DMS53 (cell line): ENCODE results near the gene CD300C.
A peak's percentile ranks its signal among the peaks of the same experiment; 100 is the strongest.
"Not testable (repeated sequence)": the region's sequence is repeated elsewhere in the genome, so short reads cannot be mapped to it uniquely, and the experiment has no call there.

Experiments
- DNase-seq: peaks from one replicate; lab custom pipeline; 2025; lab: John Stamatoyannopoulos, UW

CD300C gene

GRCh38 chr17:74561586-74561985 lies 15.7 kb upstream of the CD300C start:
- no peak for DNase-seq

GRCh38 chr17:74558882-74559519 lies 13.1 kb upstream of the CD300C start:
- no peak for DNase-seq

- DNase-seq = not testable (repeated sequence)
Measured at GRCh38 chr17:74558402-74558801, 12.5 kb upstream of the CD300C start.

- DNase-seq = no peak
Measured at GRCh38 chr17:74555427-74555940, 9.6 kb upstream of the CD300C start.

- DNase-seq = no peak
Measured at GRCh38 chr17:74554909-74555308, 9.0 kb upstream of the CD300C start.

- DNase-seq = no peak
Measured at GRCh38 chr17:74552037-74552436, 6.1 kb upstream of the CD300C start.

GRCh38 chr17:74550602-74551001 lies 4.7 kb upstream of the CD300C start:
- no peak for DNase-seq

GRCh38 chr17:74549343-74549742 lies 3.4 kb upstream of the CD300C start:
- no peak for DNase-seq

GRCh38 chr17:74547736-74548135 lies 1.8 kb upstream of the CD300C start:
- DNase-seq = peak; percentile 91

- no peak for DNase-seq
Measured at GRCh38 chr17:74547264-74547663, 1.3 kb upstream of the CD300C start.

- no peak for DNase-seq
Measured at GRCh38 chr17:74546586-74546985, 671 bp upstream of the CD300C start.

GRCh38 chr17:74544991-74545842 lies 698 bp downstream of the CD300C start:
- no peak for DNase-seq

- no peak for DNase-seq
Measured at GRCh38 chr17:74543891-74544760, 1.8 kb downstream of the CD300C start.

GRCh38 chr17:74543406-74543805 lies 2.5 kb downstream of the CD300C start:
- DNase-seq = no peak

- DNase-seq = no peak
Measured at GRCh38 chr17:74542727-74543383, 3.1 kb downstream of the CD300C start.

- no peak for DNase-seq
Measured at GRCh38 chr17:74542166-74542565, 3.7 kb downstream of the CD300C start.

GRCh38 chr17:74541176-74542111 lies 4.5 kb downstream of the CD300C start:
- no peak for DNase-seq

- no peak for DNase-seq
Measured at GRCh38 chr17:74539281-74539820, 6.6 kb downstream of the CD300C start.

- DNase-seq = no peak
Measured at GRCh38 chr17:74536890-74537289, 9.0 kb downstream of the CD300C start.

- DNase-seq = no peak
Measured at GRCh38 chr17:74532115-74532514, 13.8 kb downstream of the CD300C start.
